Measurements from ENCODE around the gene DLGAP4. TPM values are rescaled to one million over a fixed set of nuclear protein-coding genes. Genes with fewer than 3 reads are reported as not detected.
A peak's percentile ranks its signal among the peaks of the same experiment; 100 is the strongest.
"Not testable (repeated sequence)": the region's sequence is repeated elsewhere in the genome, so short reads cannot be mapped to it uniquely, and the experiment has no call there.

The DLGAP4 gene
- total RNA-seq, 1 donor from 2014 or later, result 15.9 TPM

- DNase-seq (ENCODE audit: low read depth in 2 of 2), result not testable (repeated sequence)
Observed at GRCh38 chr20:36379914-36380313, 73.8 kb downstream of the DLGAP4 start.

GRCh38 chr20:36384022-36384619 is 78.0 kb downstream of the DLGAP4 start:
- DNase-seq (ENCODE audit: low read depth in 2 of 2), result peak; percentile 47 to 50

GRCh38 chr20:36385503-36385902 is 79.4 kb downstream of the DLGAP4 start:
- no peak for DNase-seq (ENCODE audit: low read depth in 2 of 2)

GRCh38 chr20:36386236-36386635 is 80.1 kb downstream of the DLGAP4 start:
- DNase-seq (ENCODE audit: low read depth in 2 of 2), result no peak

- DNase-seq (ENCODE audit: low read depth in 2 of 2), result no peak
Observed at GRCh38 chr20:36390269-36390668, 84.1 kb downstream of the DLGAP4 start.

GRCh38 chr20:36390719-36391415 is 84.7 kb downstream of the DLGAP4 start:
- no peak for DNase-seq (ENCODE audit: low read depth in 2 of 2)

- peak; percentile 16 to 37 for DNase-seq (ENCODE audit: low read depth in 2 of 2)
Observed at GRCh38 chr20:36391456-36391855, 85.3 kb downstream of the DLGAP4 start.

GRCh38 chr20:36391955-36392354 is 85.8 kb downstream of the DLGAP4 start:
- no peak for DNase-seq (ENCODE audit: low read depth in 2 of 2)

- DNase-seq (ENCODE audit: low read depth in 2 of 2), result no peak
Observed at GRCh38 chr20:36392989-36393388, 86.8 kb downstream of the DLGAP4 start.

- DNase-seq (ENCODE audit: low read depth in 2 of 2), result no peak
Observed at GRCh38 chr20:36394340-36394965, 88.3 kb downstream of the DLGAP4 start.

GRCh38 chr20:36396340-36396739 is 90.2 kb downstream of the DLGAP4 start:
- DNase-seq (ENCODE audit: low read depth in 2 of 2), result no peak

GRCh38 chr20:36396847-36397630 is 90.9 kb downstream of the DLGAP4 start:
- no peak for DNase-seq (ENCODE audit: low read depth in 2 of 2)

- no peak for DNase-seq (ENCODE audit: low read depth in 2 of 2)
Observed at GRCh38 chr20:36398515-36398914, 92.4 kb downstream of the DLGAP4 start.

- peak; percentile 54 to 89 for DNase-seq (ENCODE audit: low read depth in 2 of 2)
Observed at GRCh38 chr20:36399147-36399968, 93.2 kb downstream of the DLGAP4 start.

GRCh38 chr20:36399969-36400545 is 93.9 kb downstream of the DLGAP4 start:
- DNase-seq (ENCODE audit: low read depth in 2 of 2), result no peak

- DNase-seq (ENCODE audit: low read depth in 2 of 2), result no peak
Observed at GRCh38 chr20:36400909-36401735, 95.0 kb downstream of the DLGAP4 start.

- DNase-seq (ENCODE audit: low read depth in 2 of 2), result no peak
Observed at GRCh38 chr20:36402708-36403107, 96.6 kb downstream of the DLGAP4 start.

GRCh38 chr20:36404435-36404978 is 98.4 kb downstream of the DLGAP4 start:
- DNase-seq (ENCODE audit: low read depth in 2 of 2), result no peak

GRCh38 chr20:36405255-36405654 is 99.1 kb downstream of the DLGAP4 start:
- DNase-seq (ENCODE audit: low read depth in 2 of 2), result no peak
